Measurements from ENCODE around the gene DNLZ. TPM values are rescaled to one million over a fixed set of nuclear protein-coding genes. Genes with fewer than 3 reads are reported as not detected.

Gene DNLZ
- total and polyA plus RNA-seq, 8 donors = 10.1 to 26.8 (median 15.1) TPM

DNA sequence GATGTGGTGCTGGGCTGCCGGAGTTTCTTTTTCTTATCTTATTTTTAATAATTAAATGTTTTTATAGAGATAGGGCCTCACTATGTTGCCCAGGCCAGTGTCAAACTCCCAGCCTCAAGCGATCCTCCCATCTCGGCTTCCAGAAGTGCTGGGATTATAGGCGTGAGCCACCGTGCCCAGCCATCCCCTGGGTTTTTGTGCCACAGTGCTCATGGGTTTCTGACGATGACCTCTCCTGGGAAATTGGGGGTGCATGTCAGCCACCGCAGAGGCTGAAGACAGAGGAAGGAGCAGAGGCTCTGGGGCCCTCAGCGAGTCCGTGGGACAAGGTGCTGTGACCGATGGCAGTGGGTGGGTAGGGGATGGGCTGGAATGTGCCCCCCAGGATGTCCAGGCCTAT, 21.8 kb downstream of the DNLZ start:
- ATAC-seq = no peak
- no peak for FAIRE-seq
- Histone ChIP-seq H3K9me3 (no peaks in the 10 kb centered on the region), H3K36me3 (no peaks in the 10 kb centered on the region), H3K4me1 (peaks cover 7 to 24% (median 14%) of the 10 kb centered on the region in 3 donors), H3K27ac (peak overlapping the region; percentile 80 to 88 (median 86)), H3K4me3 (peak overlapping the region in 3 of 4 donors; percentile 37 to 53 (median 43)), H3K27me3 (no peaks in the 10 kb centered on the region)
- TF ChIP-seq, protein P1, sequence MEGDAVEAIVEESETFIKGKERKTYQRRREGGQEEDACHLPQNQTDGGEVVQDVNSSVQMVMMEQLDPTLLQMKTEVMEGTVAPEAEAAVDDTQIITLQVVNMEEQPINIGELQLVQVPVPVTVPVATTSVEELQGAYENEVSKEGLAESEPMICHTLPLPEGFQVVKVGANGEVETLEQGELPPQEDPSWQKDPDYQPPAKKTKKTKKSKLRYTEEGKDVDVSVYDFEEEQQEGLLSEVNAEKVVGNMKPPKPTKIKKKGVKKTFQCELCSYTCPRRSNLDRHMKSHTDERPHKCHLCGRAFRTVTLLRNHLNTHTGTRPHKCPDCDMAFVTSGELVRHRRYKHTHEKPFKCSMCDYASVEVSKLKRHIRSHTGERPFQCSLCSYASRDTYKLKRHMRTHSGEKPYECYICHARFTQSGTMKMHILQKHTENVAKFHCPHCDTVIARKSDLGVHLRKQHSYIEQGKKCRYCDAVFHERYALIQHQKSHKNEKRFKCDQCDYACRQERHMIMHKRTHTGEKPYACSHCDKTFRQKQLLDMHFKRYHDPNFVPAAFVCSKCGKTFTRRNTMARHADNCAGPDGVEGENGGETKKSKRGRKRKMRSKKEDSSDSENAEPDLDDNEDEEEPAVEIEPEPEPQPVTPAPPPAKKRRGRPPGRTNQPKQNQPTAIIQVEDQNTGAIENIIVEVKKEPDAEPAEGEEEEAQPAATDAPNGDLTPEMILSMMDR (IDR thresholded peaks at IDR 0.05) = no peak
- 33 to 34% methylated on average over 10 of the region's 10 CpGs for WGBS, 2 donors
- intact Hi-C loops (cut with DNase I) = no loop called here
- no peak for DNase-seq

DNA sequence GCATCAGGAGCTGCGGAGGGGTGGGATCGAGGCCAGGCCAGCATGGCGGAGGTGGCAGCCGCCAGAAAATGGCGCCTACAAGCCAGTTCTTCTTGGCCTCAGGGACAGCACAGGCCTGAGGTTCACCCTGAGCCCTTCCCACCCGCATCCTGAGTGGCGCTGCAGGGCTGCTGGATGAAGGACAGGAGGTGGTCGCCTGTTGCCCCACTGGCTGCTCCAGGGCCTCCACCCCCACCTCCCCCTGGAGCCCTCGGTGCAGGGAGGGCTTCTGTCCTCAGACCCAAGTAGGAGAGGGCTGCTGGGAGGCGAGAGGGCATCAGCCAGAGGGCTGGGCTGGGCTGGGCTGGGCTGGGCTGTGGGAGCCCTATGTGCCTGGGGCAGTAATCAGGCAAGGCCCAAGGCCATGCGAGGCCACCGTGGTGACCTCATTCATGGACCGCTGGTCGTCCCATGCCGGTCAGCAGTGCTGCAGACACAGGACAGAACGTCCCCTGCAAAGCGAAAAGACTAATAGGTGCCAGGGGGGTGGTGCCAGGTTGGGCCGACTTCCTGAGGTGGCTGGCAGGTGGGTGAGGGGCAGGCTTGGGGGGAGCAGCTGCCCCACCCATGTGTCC, 22.4 kb downstream of the DNLZ start:
- Histone ChIP-seq H3K36me3 (no peaks in the 10 kb centered on the region), H3K27me3 (no peaks in the 10 kb centered on the region), H3K27ac (peak overlapping the region; percentile 80 to 88 (median 86)), H3K9me3 (no peaks in the 10 kb centered on the region), H3K4me3 (peak overlapping the region in 1 of 4 donors; percentile 53), H3K4me1 (peaks cover 7 to 24% (median 14%) of the 10 kb centered on the region in 3 donors)
- intact Hi-C loops (cut with DNase I) = no loop called here
- FAIRE-seq = no peak
- TF ChIP-seq, protein P1 (IDR thresholded peaks at IDR 0.05) = no peak
- peak in 3 of 4 donors; percentile 6 to 53 (median 41) for ATAC-seq
- peak in 4 of 6 donors; percentile 81 to 94 (median 88) for DNase-seq
- 54 to 67% methylated on average over 17 to 18 of the region's 18 CpGs for WGBS, 2 donors

DNA sequence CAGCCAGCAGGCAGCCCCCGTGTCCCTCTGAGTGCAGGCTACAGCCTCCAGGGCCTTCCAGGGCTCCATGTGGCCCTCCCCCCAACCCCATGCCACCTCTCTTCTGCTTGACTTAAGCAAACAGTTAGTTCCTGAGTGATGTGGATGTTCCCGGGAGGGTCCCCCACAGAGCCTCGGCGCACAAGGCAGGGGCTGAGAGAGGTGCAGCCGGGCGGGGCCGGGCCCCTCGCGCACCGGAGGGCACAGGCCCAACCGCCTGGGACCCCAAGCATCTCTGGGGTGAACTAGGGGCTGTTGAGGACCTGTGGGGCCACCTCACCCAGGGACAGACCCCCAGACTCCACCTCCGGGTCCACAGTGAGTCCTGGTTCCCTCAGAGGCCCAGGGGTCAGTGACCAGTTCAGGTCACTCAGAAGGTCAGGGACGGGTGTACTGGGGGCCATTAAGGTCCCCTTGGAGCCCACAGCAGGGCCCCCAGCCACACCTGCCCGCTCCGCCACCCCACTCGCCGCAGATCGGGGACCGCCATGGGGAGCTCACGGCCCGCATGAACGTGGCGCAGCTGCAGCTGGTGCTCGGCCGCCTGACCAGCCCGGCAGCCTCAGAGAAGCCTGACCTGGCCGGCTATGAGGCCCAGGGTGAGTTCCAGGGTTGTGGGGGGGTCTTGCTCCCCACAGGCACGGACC, 23.0 kb downstream of the DNLZ start:
- no peaks in the 10 kb centered on the region for H3K27me3 ChIP-seq
- ATAC-seq (no peak), DNase-seq (peak in 1 of 6 donors; percentile 76), FAIRE-seq (no peak)
- H3K27ac ChIP-seq = peak overlapping the region; percentile 80 to 88 (median 86)
- peak overlapping the region in 1 of 4 donors; percentile 23 for H3K4me3 ChIP-seq
- H3K36me3 ChIP-seq = no peaks in the 10 kb centered on the region
- intact Hi-C loops (cut with DNase I) = no loop called here
- WGBS, 2 donors = 90 to 92% methylated on average over 27 to 28 of the region's 28 CpGs
- peaks cover 7 to 24% (median 14%) of the 10 kb centered on the region in 3 donors for H3K4me1 ChIP-seq
- TF ChIP-seq, protein P1 (IDR thresholded peaks at IDR 0.05) = no peak
- H3K9me3 ChIP-seq = no peaks in the 10 kb centered on the region

DNA sequence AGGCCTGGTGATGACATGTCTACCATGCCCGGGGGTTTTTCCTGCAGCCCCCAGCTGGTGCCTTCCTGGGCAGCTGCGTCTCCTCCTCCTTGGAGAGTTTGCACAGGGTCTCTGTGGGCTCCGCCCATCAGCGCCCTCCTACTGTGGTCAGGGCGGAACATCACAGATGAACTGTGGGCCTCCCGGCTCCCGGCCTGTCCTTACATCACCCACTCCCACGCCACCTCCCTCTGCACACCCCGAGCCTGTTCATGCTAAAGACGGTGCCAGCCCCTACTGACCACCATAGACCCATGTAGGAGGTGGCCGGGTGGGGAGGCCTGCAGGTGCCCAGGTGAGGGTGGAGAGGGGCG, 23.6 kb downstream of the DNLZ start:
- WGBS, 2 donors = 38 to 39% methylated on average over 11 to 12 of the region's 12 CpGs
- Histone ChIP-seq H3K4me1 (peaks cover 7 to 24% (median 14%) of the 10 kb centered on the region in 3 donors), H3K27ac (peak overlapping the region; percentile 80 to 88 (median 86)), H3K36me3 (no peaks in the 10 kb centered on the region), H3K27me3 (no peaks in the 10 kb centered on the region), H3K4me3 (peak overlapping the region in 2 of 4 donors; percentile 18 to 23), H3K9me3 (no peaks in the 10 kb centered on the region)
- ATAC-seq (peak in 3 of 4 donors; percentile 1 to 4 (median 3)), DNase-seq (no peak), FAIRE-seq (no peak)
- intact Hi-C loops (cut with DNase I) = no loop called here
- TF ChIP-seq, protein P1 (IDR thresholded peaks at IDR 0.05) = no peak

Measured in pancreas (tissue), 10 donors.